IPS-NIHi11 (cell line): ENCODE data around the gene PDE10A.
"Not testable (repeated sequence)": the region's sequence is repeated elsewhere in the genome, so short reads cannot be mapped to it uniquely, and the experiment has no call there.

Source experiments
- DNase-seq: peaks from one replicate; pipeline ENCODE4 v3.0.0; 2012; ENCODE audit warnings: mixed read lengths, low spot score

Gene PDE10A

DNA sequence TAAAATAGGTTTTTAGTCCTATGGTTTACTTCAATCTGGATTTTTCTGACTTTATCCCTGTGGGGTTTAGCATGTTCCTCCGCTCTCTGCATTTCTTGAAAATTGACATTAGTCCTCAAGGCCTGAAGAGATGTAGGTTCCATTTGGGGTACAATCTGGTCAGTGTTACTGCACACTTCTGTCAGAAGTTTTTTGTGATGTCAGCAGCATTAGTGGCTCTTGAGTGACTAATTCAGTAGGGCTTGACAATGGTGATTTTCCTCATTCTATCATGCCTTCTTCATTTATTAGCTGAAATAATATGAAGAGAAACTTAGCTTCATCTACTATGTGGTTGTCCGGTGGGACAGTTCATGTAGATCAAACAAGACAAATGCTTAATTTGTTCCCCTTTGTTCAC lies 114.6 kb downstream of the PDE10A start:
- DNase-seq, result no peak

DNA sequence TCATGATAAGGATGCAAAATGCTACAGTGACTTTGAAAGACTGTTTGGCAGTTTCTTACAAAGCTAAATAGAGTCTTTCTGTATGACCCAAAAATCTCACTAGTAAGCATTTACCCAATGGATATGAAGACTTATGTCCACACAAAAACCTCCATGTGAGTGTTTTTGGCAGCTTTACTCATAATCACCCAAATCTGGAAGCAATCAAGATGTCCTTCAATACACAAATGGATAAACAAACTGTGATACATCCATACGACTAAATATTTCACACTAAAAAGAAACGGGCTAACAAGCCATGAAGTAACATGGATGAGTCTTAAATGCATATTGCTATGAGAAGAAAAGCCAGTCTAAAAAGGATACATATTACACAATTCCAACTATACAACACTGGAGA lies 117.2 kb downstream of the PDE10A start:
- DNase-seq, result no peak

DNA sequence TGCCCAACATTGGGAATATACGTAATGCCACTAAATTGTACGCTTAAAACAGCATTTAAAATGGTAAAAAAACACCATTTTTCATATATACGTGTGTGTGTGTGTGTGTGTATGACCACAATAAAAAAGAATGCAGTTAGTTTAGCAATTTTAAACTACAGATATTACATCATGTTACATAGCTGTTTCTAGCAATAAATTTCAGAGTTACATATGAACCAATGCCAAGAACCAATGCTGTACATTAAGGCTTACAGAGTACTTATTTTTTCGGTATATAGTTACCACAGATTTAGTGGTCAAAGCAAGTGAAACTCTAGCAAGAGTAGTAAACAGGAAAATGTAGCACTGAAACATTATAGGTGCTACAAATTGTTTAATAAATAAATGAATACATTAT lies 119.3 kb downstream of the PDE10A start:
- DNase-seq, result no peak

DNA sequence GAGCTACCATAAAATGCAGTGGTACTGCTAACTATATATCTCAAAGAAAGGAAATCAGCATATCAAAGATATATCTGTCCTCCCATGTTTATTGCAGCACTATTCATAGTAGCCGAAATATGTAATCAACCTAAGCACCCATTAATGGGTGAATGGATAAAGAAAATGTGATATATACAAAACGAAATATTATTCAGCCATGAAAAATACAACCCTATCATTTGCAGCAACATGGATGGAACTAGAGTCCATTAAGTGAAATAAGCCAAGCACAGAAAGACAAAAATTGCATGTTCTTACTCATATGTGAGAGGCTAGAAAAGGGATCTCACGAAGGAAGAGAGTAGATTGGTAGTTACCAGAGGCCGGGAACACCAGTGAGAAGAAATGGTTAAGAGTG lies 126.1 kb downstream of the PDE10A start:
- no peak for DNase-seq

DNA sequence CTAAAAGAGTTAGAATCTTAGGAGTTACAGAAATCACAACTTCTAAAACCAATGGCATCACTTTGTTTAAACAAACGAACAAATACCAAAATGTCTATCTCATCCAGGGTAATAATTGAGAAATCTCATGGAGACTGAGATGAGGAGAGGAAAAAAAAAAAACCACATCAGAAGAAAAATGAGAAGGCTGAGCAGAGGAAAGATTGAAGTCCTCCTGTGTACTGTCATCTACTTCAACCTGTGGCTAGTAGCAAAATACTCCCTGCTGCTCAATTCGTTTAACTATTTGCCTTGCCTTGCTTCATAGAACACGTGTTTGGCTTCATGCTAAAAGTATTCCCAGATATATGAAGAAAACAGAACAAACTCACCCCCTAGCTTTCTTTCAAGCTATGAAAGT lies 143.7 kb downstream of the PDE10A start:
- no peak for DNase-seq

DNA sequence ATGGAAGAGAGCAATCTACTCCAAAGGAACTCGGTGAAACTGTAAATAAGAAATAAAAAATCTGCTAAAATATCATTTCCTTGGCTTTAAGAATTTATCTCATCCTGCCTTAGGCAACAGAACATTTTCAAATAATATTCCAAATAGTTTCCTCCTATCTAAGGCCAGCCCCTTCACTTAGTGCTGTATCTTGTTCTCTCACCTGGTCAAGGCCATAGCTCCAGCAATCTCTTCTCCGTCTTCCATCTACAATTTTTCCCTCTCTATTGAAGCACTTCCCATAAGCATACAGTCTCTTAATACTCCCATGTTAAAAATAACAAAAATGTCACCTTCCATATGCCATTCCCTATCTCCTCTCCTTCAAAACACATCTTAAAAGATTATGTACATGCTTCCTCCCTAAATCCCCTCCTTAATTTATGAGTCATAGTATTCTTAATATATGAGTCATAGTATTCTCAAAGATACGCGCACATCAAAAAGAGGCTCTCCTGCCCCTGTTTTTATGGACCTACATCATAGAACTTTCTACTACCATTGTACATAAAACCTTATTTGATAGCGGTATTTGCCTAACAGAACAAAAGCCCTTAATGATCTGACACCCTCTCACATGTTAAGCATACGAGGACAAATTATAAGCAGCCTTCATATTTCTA lies 146.9 kb downstream of the PDE10A start:
- no peak for DNase-seq

DNA sequence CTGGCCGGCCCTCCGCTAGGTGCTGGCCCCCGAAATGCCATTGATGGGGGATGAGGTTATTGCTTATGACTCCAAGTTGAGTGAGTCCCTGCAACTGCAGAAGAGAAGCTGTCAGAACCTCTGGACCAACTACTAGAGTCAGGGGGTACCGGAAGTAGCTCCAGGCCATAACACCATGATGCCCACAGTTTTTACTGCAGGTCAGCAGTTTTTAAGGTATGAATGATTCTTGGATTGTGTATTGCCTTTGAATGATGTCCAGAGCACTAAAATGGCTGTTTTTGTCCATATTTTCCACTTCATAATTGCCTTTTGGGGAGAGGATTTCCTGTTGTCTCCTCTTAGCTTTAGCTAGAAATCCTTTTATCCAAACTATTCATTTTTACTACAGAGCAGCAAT lies 148.4 kb downstream of the PDE10A start:
- no peak for DNase-seq

DNA sequence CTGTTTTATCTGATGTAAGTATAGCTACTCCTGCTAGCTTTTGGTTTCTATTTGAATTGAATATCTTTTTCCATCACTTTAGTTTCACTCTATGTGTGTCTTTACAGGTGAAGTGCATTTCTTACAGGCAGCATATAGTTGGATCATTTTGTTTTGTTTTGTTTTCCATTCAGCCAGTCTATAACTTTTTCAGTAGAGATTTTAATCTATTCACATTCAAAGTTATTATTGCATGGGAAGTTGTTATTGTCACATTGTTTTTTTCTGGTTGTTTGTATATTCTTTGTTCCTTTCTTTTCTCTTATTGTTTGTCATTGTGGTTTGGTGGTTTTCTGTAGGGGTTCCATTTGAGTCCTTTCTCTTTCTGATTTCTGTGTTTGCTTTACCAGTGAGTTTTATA lies 151.2 kb downstream of the PDE10A start:
- no peak for DNase-seq

DNA sequence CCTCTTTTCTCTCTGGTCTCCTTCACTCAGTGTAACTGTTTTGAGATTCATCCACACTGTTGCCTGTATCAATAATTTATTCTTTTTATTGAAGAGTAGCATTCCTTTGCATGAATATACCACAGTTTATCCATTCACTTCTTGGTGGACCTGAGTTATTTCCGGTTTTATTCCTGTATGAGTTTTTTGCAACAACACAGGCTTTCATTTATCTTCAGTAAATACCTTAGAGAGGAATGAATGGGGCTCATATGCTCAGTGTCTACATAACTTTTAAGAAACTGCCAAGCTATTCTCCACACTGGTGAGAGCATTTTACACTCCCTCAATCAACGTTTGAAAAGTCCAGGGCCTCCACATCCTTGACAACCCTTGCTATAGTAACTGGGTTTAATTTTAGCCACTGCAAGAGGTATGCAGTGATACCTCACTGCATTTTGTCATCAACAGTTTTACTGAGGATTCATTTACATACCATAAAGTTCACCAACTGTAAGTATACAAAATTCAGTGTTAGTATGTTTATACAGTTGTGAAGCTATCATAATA lies 154.6 kb downstream of the PDE10A start:
- no peak for DNase-seq

DNA sequence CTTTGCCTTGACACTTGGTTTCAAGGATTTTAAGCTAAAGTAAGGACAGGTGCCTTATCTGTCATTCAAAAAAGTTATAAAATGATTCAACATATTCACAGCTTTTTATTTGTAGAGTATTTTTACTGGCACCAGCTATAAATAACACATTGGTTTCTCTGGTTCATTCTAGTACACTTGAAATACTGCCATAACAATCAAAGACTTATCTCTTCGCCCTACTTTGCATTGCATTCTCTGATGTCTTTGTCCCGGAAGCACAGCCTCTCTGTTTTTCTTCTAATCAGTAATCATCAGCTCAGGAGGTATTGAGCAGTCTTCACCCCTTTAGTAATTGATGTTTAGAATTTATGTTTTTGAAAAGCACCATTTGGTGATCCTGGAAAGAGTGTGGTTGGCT lies 156.4 kb downstream of the PDE10A start:
- DNase-seq, result no peak

DNA sequence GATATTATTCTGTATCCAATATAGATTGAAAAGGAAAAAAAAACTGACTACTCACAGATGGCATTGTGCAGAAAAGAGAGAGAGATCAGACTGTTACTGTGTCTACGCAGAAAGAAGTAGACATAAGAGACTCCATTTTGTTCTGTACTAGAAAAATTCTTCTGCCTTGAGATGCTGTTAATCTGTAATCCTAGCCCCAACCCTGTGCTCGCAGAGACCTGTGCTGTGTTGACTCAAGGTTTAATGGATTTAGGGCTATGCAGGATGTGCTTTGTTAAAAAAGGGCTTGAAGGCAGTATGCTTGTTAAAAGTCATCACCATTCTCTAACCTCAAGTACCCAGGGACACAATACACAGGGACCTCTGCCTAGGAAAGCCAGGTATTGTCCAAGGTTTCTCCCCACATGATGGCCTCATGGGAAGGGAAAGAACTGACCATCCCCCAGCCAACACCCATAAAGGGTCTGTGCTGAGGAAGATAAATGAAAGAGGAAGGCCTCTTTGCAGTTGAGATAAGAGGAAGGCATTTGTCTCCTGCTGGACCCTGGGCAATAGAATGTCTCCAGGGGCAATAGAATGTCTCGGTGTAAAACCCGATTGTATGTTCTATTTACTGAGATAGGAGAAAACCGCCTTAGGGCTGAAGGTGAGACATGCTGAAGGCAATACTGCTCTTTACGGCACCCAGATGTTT lies 162.7 kb downstream of the PDE10A start:
- not testable (repeated sequence) for DNase-seq

DNA sequence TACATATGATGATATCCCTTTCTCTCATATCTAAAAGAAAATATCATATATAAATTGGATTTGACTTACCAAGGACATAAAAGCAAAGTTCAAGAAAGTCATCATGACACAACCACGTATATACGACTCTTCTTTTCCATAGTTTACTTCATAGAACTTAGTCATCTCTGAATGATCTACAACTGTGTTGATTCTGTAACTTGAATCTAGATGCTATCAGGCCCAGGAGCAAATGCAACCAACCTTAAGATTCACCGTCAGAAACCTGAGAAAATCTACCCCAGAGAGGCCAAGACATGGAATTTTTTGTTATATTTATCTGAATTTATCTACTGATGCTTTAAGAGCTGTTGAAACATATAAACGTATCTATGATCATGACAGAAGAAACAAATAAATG lies 165.6 kb downstream of the PDE10A start:
- no peak for DNase-seq

DNA sequence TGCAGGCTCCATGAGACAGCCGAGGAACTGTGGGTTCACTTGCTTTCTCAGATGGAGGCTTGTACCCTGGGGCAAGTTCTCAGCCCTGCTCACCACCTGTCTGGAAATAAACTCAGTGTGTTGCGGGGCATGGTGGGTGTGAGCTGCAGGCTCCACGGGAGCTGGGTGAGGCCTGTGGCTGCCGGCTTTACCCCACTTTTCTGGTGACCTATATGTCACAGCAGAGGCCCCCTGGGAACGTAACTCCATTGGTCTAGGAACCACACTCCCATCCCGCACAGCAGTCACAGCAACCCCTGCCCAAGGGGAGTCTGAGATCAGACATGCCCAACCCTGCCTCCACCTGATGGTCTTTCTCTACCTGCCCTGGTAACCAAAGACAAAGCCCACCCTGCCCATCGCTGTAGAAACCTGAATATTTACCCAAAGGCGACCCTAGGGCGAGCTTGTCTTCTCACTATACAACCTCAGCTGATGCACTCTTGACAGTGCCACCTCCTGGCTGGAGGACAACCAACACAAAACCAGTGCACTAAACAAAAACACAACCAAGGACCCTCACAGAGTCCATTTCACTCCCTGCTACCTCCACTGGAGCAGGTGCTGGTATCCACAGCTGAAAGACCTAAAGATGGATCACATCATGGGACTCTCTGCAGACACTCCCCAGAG lies 174.3 kb downstream of the PDE10A start:
- DNase-seq, result no peak

DNA sequence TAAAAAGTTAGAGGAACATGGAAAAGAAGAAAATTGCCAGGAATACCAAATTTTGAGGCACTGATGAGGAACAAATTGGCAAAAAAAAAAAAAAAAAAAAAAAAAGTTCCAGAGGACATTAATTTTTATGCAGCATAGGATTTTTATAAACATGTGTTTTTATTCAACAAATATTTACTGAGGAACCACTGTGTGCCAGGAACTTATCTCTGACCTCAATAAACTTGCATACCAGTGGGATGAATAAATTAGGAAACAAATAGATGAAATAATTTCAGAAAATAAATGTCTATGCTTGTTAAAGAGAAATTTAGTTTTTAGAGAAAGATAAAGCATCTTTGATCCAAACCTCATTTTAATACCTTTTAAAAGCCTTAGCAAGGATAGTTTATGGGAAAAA lies 175.1 kb downstream of the PDE10A start:
- no peak for DNase-seq

DNA sequence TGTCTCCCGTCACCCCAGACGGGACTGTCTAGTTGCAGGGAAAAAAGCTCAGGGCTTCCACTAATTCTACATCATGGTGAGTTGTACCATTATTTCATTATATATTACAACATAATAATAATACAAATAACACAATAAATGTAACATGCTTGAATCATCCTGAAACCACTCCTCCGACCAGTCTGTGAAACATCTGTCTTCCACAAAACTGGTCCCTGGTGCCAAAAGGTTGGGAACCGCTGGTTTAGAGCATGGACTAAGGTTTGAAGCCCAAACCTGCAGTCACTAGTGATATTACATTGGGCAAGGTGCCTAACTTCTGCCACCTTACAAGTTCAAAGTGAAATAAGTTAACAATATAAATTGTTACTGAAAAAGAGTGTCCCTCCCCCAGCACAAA lies 175.7 kb downstream of the PDE10A start:
- DNase-seq, result no peak

DNA sequence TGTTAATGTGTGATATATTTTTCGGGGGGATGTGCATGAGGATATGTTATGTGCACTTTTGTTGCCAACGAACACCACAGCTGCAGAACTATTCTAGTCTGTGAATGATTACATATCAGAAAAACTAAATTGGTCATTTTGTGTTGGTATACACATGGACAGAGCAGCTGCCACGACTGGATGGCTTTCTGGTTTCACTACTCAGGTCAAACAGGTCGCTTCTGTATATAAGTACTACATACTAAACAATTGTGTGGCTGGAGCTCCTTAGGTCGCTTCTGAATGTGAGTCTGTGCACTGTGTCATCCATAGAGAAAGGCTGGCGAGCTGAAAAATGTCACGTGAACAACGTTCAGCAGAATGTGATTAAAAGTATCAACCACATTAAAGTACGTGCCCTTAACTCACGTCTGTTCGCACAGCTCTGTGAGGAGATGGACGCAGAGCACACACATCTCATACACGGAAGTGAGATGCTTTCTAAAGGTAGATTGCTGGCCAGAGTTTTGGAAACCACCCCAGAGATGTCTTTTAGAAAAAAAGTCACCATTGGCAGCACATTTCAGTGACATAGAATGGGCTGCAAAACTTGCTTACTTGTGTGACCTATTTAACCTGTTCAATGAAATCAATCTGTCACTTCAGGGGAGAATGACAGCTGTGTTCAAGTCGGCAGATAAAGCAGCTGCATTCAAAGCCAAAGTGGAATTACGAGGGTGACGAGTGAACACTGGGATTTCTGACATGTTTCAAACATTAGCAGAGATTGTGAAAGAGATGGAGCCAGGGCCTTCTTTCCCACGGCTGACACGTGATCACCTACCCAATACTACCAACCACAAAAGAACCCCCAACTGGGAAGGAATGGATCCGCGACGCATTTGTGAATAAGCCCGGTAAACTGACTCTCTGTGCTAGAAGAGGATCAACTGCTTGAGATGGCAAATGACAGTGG lies 176.6 kb downstream of the PDE10A start:
- no peak for DNase-seq

DNA sequence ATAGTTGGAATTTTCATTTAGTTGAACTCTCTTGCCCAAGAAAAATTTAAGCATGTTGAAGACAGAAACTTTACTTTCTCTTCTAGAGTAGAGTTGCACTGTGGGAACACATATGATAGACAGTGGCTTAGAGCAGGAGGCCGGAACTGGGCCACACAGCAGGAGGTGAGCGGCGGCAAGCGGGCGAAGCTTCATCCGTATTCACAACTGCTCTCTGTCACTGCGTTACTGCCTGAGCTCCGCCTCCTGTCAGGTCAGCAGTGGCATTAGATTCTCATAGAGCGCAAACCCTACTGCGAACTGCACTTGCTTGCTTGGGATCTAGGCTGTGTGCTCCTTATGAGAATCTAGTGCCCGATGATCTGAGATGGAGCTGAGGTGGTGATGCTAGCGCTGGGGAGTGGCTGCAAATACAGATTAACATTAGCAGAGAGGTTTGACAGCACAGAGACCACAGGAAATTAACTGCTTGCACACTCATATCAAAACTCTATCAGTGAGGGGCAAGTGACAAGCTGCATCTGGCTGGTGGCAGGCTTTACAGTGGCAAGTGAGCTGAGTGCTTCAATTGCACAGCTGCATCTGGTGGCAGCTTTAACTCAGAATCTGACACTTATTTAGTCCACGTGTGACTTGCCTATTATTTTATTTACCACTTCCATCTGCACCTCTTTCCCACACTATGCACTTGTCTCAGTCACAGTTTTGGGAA lies 178.7 kb downstream of the PDE10A start:
- DNase-seq, result no peak

DNA sequence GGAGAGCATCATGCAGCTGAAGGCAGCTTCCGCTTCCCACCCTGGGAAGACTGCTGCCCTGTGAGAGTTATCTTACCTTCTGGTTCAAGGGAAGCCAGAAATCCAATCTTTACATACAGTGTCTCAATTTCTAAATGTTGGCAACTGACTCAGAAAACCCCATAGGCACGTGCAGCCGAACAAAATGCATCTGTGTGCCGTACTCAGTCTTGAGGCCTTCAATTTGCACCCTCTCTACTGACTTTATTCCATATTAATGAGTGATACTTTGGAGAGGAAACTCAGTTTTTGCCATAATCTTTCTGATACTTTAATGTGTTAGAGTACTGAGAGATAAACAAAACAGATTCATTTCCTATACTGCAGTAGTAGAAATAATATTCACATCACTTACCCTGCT lies 181.1 kb downstream of the PDE10A start:
- no peak for DNase-seq

DNA sequence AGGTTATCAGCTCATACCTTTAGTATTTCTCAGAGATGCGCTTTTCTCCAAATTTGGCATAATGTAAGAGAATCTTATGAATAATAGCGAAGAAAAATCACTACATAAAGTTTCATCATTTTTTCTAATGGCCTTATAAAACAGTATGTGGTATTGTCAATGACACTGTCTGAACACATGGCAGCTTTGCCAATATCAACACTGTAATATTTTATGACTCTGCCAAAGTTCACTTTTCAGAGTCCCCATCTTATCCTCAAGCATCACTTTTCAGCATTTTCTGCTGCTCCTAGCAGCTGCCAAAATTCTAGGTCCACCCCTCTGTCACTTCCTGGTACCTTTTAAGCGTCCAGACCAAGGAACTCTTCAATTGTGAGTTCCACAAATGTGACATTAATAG lies 182.1 kb downstream of the PDE10A start:
- DNase-seq, result no peak

DNA sequence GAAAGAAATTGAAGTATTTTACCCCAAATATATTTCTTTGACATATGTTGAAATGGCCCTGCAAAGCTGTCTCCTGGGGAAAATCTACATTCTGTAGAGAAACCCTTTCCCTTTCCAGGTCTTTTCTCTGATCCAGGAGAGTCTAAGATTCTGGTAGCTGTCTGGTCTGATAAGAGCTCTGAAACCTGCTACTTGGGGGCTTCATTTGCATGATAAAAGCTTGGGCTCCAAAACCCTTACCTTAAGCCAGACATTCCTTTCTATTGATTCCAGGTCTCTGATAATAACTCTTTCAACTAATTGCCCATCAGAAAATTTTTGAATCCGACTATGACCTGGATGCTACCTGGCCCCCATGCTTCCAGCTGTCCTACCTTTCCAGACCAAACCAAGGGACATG lies 184.5 kb downstream of the PDE10A start:
- no peak for DNase-seq

DNA sequence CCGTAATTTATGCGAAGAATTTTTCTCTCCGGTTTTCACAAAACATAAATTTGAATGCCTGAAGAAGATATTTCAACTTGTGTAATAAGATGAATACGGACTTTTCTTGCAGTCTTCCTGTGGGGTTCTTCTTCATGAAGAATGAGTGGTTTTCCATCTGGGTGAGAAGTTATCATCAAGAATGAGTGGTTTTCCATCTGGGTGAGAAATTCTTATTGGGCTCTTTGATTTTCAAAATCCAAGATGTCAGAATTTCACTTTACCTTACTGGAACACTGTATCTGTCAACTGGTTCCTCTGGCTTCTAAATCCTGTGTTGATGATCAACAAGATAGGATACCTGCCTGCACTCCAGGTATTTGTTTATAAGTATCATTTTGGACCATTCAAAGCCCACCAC lies 193.6 kb downstream of the PDE10A start:
- DNase-seq, result no peak
